B cell (primary cell): ENCODE measurements around the gene STRBP.

Experiments
- CTCF ChIP-seq: fragments of 200-600 bp; IDR thresholded peaks from one replicate; pipeline ENCODE4 v1.8.0; 2022; ENCODE audit warnings: antibody characterized with exemption, mild to moderate bottlenecking
- EZH2 ChIP-seq: IDR thresholded peaks from 2 replicates; pipeline ENCODE4 v1.6.1; 2012; ENCODE audit warnings: borderline replicate concordance, low read depth, mild to moderate bottlenecking, moderate library complexity, low read length; ENCODE audit not compliant: insufficient read depth, poor library complexity, severe bottlenecking

- TF ChIP-seq CTCF (no peak), EZH2 (no peak)
Observed at GRCh38 chr9:123206065-123206464, 62.3 kb downstream of the STRBP start.
